H1 (cell line): ENCODE measurements around the gene GFAP. TPM values are rescaled to one million over a fixed set of nuclear protein-coding genes. Genes with fewer than 3 reads are reported as not detected.

Experiments
- CTCF ChIA-PET: fragments of 300-600 bp; sonication (Branson Sonifier 250); formaldehyde crosslinking; loops from one replicate; lab custom pipeline; 2021; ENCODE audit not compliant: partially characterized antibody; lab: Charles Lee
- POLR2A ChIA-PET: fragments of 300-600 bp; sonication (Branson Sonifier 250); formaldehyde crosslinking; loops from one replicate; lab custom pipeline; 2021; ENCODE audit warnings: inconsistent platforms; ENCODE audit not compliant: partially characterized antibody; lab: Charles Lee
- DNase-seq, 2 experiments: peaks; one replicate each; pipeline versions ENCODE4 v3.0.0 to v3.0.0-alpha.2; 2010 to 2022; ENCODE audit warnings: low spot score in 2 of 2, low read depth in 1 of 2, mixed read lengths in 1 of 2
- FAIRE-seq: peaks from 2 replicates; lab custom pipeline; 2011; peaks lifted over from hg19 to GRCh38; lab: Jason Lieb, UNC
- H2AFZ ChIP-seq: 2 replicates; pipeline ENCODE4 v1.8.1; 2012; ENCODE audit warnings: low read length, inconsistent platforms
- H2AK5ac ChIP-seq: 2 replicates; pipeline ENCODE4 v1.6.1; 2013; ENCODE audit warnings: low read depth, low read length
- H2BK120ac ChIP-seq: replicated peaks from 2 replicates; pipeline ENCODE3; 2013; ENCODE audit warnings: low read depth, low read length, inconsistent platforms
- H2BK12ac ChIP-seq: 2 replicates; pipeline ENCODE4 v1.6.1; 2013; ENCODE audit warnings: low read depth, low read length
- H2BK15ac ChIP-seq: 2 replicates; pipeline ENCODE4 v1.6.1; 2013; ENCODE audit warnings: low read length
- H2BK20ac ChIP-seq: 2 replicates; pipeline ENCODE4 v1.6.1; 2013; ENCODE audit warnings: low read length
- H2BK5ac ChIP-seq: 2 replicates; pipeline ENCODE4 v1.6.1; 2013; ENCODE audit warnings: low read depth, low read length
- H3K14ac ChIP-seq: 2 replicates; pipeline ENCODE4 v1.6.1; 2013; ENCODE audit warnings: inconsistent platforms; ENCODE audit not compliant: insufficient read length
- H3K18ac ChIP-seq: 2 replicates; pipeline ENCODE4 v1.6.1; 2013; ENCODE audit warnings: low read length; ENCODE audit errors: extremely low read depth
- H3K23ac ChIP-seq: 2 replicates; pipeline ENCODE4 v1.6.1; 2013; ENCODE audit warnings: inconsistent platforms; ENCODE audit not compliant: insufficient read length
- H3K23me2 ChIP-seq: 2 replicates; pipeline ENCODE4 v1.6.1; 2013; ENCODE audit warnings: low read depth, low read length
- H3K27ac ChIP-seq: 2 replicates; pipeline ENCODE4 v1.6.1; 2011; ENCODE audit warnings: low read depth, low read length, inconsistent platforms
- H3K27me3 ChIP-seq, 4 experiments: replicated peaks in 1 of 4; 1 replicate in 1 of 4; 2 replicates in 3 of 4; pipeline versions ENCODE4 v1.6.1 to v1.8.1; 2011 to 2013; ENCODE audit warnings: low read length in 3 of 4, mild to moderate bottlenecking in 3 of 4, inconsistent platforms in 2 of 4, mixed read lengths in 2 of 4, moderate library complexity in 1 of 4; ENCODE audit not compliant: control insufficient read depth in 3 of 4, insufficient read depth in 3 of 4; ENCODE audit errors: extremely low read depth in 1 of 4
- H3K36me3 ChIP-seq, 4 experiments: 2 replicates each; pipeline versions ENCODE4 v1.6.1 to v1.8.1; 2011 to 2013; ENCODE audit warnings: mild to moderate bottlenecking in 4 of 4, low read length in 3 of 4, moderate library complexity in 2 of 4, control low read depth in 1 of 4, inconsistent platforms in 1 of 4; ENCODE audit not compliant: insufficient read depth in 4 of 4, control insufficient read depth in 2 of 4
- H3K4ac ChIP-seq: replicated peaks from 2 replicates; pipeline ENCODE3; 2013; ENCODE audit warnings: low read length, low read depth, mixed read lengths, inconsistent platforms; ENCODE audit not compliant: insufficient read length
- H3K4me1 ChIP-seq, 4 experiments: replicated peaks in 1 of 4; 1 replicate in 1 of 4; 2 replicates in 3 of 4; pipeline versions ENCODE4 v1.6.1 to v1.8.1; 2011 to 2013; ENCODE audit warnings: low read length in 3 of 4, inconsistent platforms in 2 of 4, mixed read lengths in 1 of 4; ENCODE audit not compliant: insufficient read depth in 4 of 4, control insufficient read depth in 3 of 4
- H3K4me2 ChIP-seq, 2 experiments: 2 replicates each; pipeline versions ENCODE4 v1.6.1 to v1.8.1; 2011 to 2013; ENCODE audit warnings: low read depth in 2 of 2, low read length in 2 of 2, control low read depth in 1 of 2, inconsistent platforms in 1 of 2, mild to moderate bottlenecking in 1 of 2; ENCODE audit not compliant: insufficient read depth in 1 of 2
- H3K4me3 ChIP-seq, 4 experiments: fragments of 200-600, 300-600 bp in 1 of 4; sonication (generic), shearing (Covaris generic), sonication (Bioruptor Twin) in 1 of 4; 2 replicates each; pipeline versions ENCODE4 v1.5.1 to v1.8.1; 2011 to 2016; ENCODE audit warnings: low read length in 4 of 4, low read depth in 3 of 4, control low read depth in 2 of 4, inconsistent platforms in 2 of 4, mild to moderate bottlenecking in 2 of 4, mixed read lengths in 1 of 4, moderate library complexity in 1 of 4; ENCODE audit not compliant: insufficient read depth in 2 of 4; ENCODE audit errors: extremely low read depth in 1 of 4
- H3K56ac ChIP-seq: replicated peaks from 2 replicates; pipeline ENCODE3; 2013; ENCODE audit warnings: low read depth, mild to moderate bottlenecking, mixed read lengths, low read length, inconsistent platforms; ENCODE audit not compliant: insufficient read length
- H3K79me1 ChIP-seq: 2 replicates; pipeline ENCODE4 v1.6.1; 2013; ENCODE audit warnings: low read depth, low read length, control low read depth
- H3K79me2 ChIP-seq, 2 experiments: 2 replicates each; pipeline versions ENCODE4 v1.6.1 to v1.8.1; 2012 to 2013; ENCODE audit warnings: low read length in 2 of 2, mild to moderate bottlenecking in 2 of 2, inconsistent platforms in 1 of 2; ENCODE audit not compliant: insufficient read depth in 2 of 2, control insufficient read depth in 1 of 2
- H3K9ac ChIP-seq, 4 experiments: replicated peaks in 1 of 4; 1 replicate in 1 of 4; 2 replicates in 3 of 4; pipeline versions ENCODE4 v1.6.1 to v1.8.1; 2011 to 2013; ENCODE audit warnings: low read depth in 3 of 4, low read length in 3 of 4, control low read depth in 2 of 4, mild to moderate bottlenecking in 2 of 4, moderate library complexity in 2 of 4, inconsistent platforms in 1 of 4; ENCODE audit errors: extremely low read depth in 1 of 4
- H3K9me3 ChIP-seq, 2 experiments: 2 replicates each; pipeline versions ENCODE4 v1.6.1 to v1.8.1; 2012 to 2013; ENCODE audit warnings: mild to moderate bottlenecking in 2 of 2, moderate library complexity in 2 of 2, control low read depth in 1 of 2, inconsistent platforms in 1 of 2, low read depth in 1 of 2, low read length in 1 of 2, mixed read lengths in 1 of 2; ENCODE audit not compliant: insufficient read depth in 2 of 2
- H4K20me1 ChIP-seq, 2 experiments: replicated peaks in 1 of 2; 2 replicates each; pipeline versions ENCODE3 to v1.8.1; 2011 to 2013; ENCODE audit warnings: inconsistent platforms in 2 of 2, low read length in 2 of 2, mild to moderate bottlenecking in 1 of 2; ENCODE audit not compliant: insufficient read depth in 2 of 2, control insufficient read depth in 1 of 2
- H4K5ac ChIP-seq: 2 replicates; pipeline ENCODE4 v1.6.1; 2013; ENCODE audit warnings: low read length, low read depth, mixed read lengths, inconsistent platforms; ENCODE audit not compliant: insufficient read length
- H4K8ac ChIP-seq: 2 replicates; pipeline ENCODE4 v1.8.0; 2013; ENCODE audit warnings: mild to moderate bottlenecking, moderate library complexity, low read length, inconsistent platforms; ENCODE audit not compliant: insufficient read depth; ENCODE audit errors: extremely low read depth
- H4K91ac ChIP-seq: replicated peaks from 2 replicates; pipeline ENCODE3; 2013; ENCODE audit warnings: low read length, mixed read lengths, inconsistent platforms; ENCODE audit not compliant: insufficient read length
- CEBPB ChIP-seq: IDR thresholded peaks from 2 replicates; pipeline ENCODE4 v1.6.1; 2012; ENCODE audit warnings: low read depth, low read length
- CTBP2 ChIP-seq: IDR thresholded peaks from 2 replicates; pipeline ENCODE4 v1.7.0; 2011; ENCODE audit warnings: borderline replicate concordance, mild to moderate bottlenecking, moderate library complexity, mixed read lengths, low read length; ENCODE audit not compliant: insufficient read depth, insufficient read length
- EP300 ChIP-seq, 2 experiments: IDR thresholded peaks; 1 replicate in 1 of 2; 2 replicates in 1 of 2; pipeline ENCODE4 v1.6.1; 2011 to 2012; ENCODE audit warnings: low read depth in 2 of 2, low read length in 2 of 2, mild to moderate bottlenecking in 2 of 2, borderline replicate concordance in 1 of 2, inconsistent platforms in 1 of 2, moderate library complexity in 1 of 2
- EZH2 ChIP-seq: fragments of 200-600 bp; sonication (generic); IDR thresholded peaks from 2 replicates; pipeline ENCODE4 v1.7.1; 2012; ENCODE audit warnings: low read depth, mild to moderate bottlenecking, moderate library complexity, low read length, inconsistent platforms; ENCODE audit not compliant: severe bottlenecking
- GTF2F1 ChIP-seq: IDR thresholded peaks from 2 replicates; pipeline ENCODE4 v1.6.1; 2012; ENCODE audit warnings: low read depth, low read length, improper control_type of control experiment, borderline replicate concordance
- HDAC2 ChIP-seq, 2 experiments: fragments of 300-600 bp in 1 of 2; sonication (generic) in 1 of 2; IDR thresholded peaks; 2 replicates each; pipeline ENCODE4 v1.6.1; 2011 to 2012; ENCODE audit warnings: low read depth in 2 of 2, low read length in 2 of 2, mild to moderate bottlenecking in 2 of 2, moderate library complexity in 2 of 2, borderline replicate concordance in 1 of 2, inconsistent platforms in 1 of 2
- KDM5A ChIP-seq: fragments of 200-600 bp; IDR thresholded peaks from 2 replicates; pipeline ENCODE4 v1.7.1; 2012; ENCODE audit warnings: mild to moderate bottlenecking, low read length, inconsistent platforms, mixed read lengths
- POLR2AphosphoS5 ChIP-seq: IDR thresholded peaks from 2 replicates; pipeline ENCODE4 v1.6.1; 2011; ENCODE audit warnings: low read depth, low read length
- RFX5 ChIP-seq: IDR thresholded peaks from 2 replicates; pipeline ENCODE4 v1.6.1; 2011; ENCODE audit warnings: low read depth, low read length, improper control_type of control experiment, borderline replicate concordance
- RXRA ChIP-seq: IDR thresholded peaks from 2 replicates; pipeline ENCODE4 v1.6.1; 2011; ENCODE audit warnings: low read depth, mild to moderate bottlenecking, low read length, moderate library complexity; ENCODE audit not compliant: insufficient read depth
- SRF ChIP-seq: IDR thresholded peaks from 2 replicates; pipeline ENCODE4 v1.6.1; 2011; ENCODE audit warnings: mild to moderate bottlenecking, low read depth, low read length, moderate library complexity
- SUZ12 ChIP-seq: fragments of 200-600 bp; sonication (generic); IDR thresholded peaks from 2 replicates; pipeline ENCODE4 v1.6.1; 2012; ENCODE audit warnings: mild to moderate bottlenecking, inconsistent platforms, low read length, moderate library complexity, mixed read lengths
- WGBS, 2 experiments: shearing (Covaris generic) in 1 of 2; methylation state at CpG; one replicate each; pipeline versions ENCODE4 v1.1.6 to v1.1.7; 2013 to 2015; ENCODE audit warnings: low lambda C conversion rate in 2 of 2, mixed read lengths in 2 of 2, inconsistent platforms in 1 of 2, low coverage in 1 of 2, missing lambda C conversion rate in 1 of 2; ENCODE audit not compliant: insufficient replicate concordance in 2 of 2, insufficient coverage in 1 of 2, insufficient read length in 1 of 2; ENCODE audit errors: extremely low coverage in 1 of 2, missing lambda C conversion rate in 1 of 2; 5-methylcytosine and 5-hydroxymethylcytosine counted together
- polyA plus RNA-seq, 7 experiments: library from polyadenylated mRNA; depleted of rRNA in 3 of 7; stranded (reverse) in 5 of 7; unstranded in 2 of 7; fragments of >200 nt in 5 of 7; fragments of 200-250 nt in 2 of 7; gene quantifications; 1 replicate in 5 of 7; 2 replicates in 1 of 7; 4 replicates in 1 of 7; pipeline versions ENCODE4 v1.2.1 to v1.2.3, GENCODE V29; 2011 to 2013; ENCODE audit warnings: missing spikeins in 2 of 7, mixed read lengths in 2 of 7
- total RNA-seq: library from RNA; stranded (reverse); fragmentation: NEBNext Ultra II Directional; extraction: Animal tissue kit (Norgen Biotek cat#: 25700); gene quantifications from 2 replicates; pipeline ENCODE4 v1.2.1, GENCODE V29; 2021
- TF ChIP-seq, protein P1 (sequence below): IDR thresholded peaks from 2 replicates; pipeline ENCODE4 v1.6.1; 2012; ENCODE audit warnings: inconsistent platforms

Gene GFAP
- total and polyA plus RNA-seq, 2 of the 8 experiments (the other 6 are each of a cell fraction or from before 2014, with no cell fraction given) = 1.3 to 1.5 TPM

DNA sequence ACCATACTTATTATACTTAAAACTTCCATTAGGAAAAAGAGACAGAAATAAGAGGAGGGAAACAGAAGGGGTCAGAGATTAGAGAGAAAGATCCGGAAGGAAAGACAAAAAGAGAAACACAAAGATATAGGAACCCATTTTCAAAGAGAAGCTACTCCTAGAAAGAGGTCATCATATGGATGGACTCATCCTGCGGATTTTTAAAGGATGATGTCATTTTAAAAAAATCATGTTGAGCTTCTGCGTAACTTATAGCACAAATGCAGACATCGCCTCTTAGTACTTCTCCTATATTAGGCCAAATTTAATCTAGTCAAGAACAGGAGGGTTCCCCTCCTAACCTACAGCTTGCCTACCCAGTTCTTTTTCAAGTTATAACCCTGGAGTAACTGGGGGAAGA lies 34.2 kb downstream of the GFAP start:
- no peak overlapping the region for H2BK120ac ChIP-seq
- no peak overlapping the region for H3K27ac ChIP-seq
- H3K14ac ChIP-seq = no peak overlapping the region
- H3K36me3 ChIP-seq = peaks cover 30 to 76% (median 59%) of the 10 kb centered on the region in 4 experiments
- H2BK5ac ChIP-seq = no peak overlapping the region
- no peak overlapping the region for H2AK5ac ChIP-seq
- H3K27me3 ChIP-seq = no peaks in the 10 kb centered on the region
- no peak overlapping the region for H3K23ac ChIP-seq
- H3K4me2 ChIP-seq = no peak overlapping the region
- no peak overlapping the region for H3K4me3 ChIP-seq
- H3K18ac ChIP-seq = no peak overlapping the region
- H3K56ac ChIP-seq = no peak overlapping the region
- DNase-seq = no peak
- H4K5ac ChIP-seq = no peak overlapping the region
- no peak overlapping the region for H2BK20ac ChIP-seq
- no peak overlapping the region for H4K8ac ChIP-seq
- TF ChIP-seq GTF2F1 = no peak
- TF ChIP-seq POLR2AphosphoS5 = no peak
- TF ChIP-seq, protein P1, sequence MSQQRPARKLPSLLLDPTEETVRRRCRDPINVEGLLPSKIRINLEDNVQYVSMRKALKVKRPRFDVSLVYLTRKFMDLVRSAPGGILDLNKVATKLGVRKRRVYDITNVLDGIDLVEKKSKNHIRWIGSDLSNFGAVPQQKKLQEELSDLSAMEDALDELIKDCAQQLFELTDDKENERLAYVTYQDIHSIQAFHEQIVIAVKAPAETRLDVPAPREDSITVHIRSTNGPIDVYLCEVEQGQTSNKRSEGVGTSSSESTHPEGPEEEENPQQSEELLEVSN = no peak
- no peak for TF ChIP-seq KDM5A
- TF ChIP-seq RFX5 = no peak
- TF ChIP-seq SRF = no peak
- no peak for TF ChIP-seq SUZ12
- no peak for TF ChIP-seq EP300 (IDR thresholded peaks at IDR 0.05; ENCODE audit: borderline replicate concordance in 1 of 2, low read depth in 2 of 2, low read length in 2 of 2)
- no peak for TF ChIP-seq HDAC2 (IDR thresholded peaks at IDR 0.05; ENCODE audit: borderline replicate concordance in 1 of 2, low read depth in 2 of 2, low read length in 2 of 2)
- TF ChIP-seq CEBPB = no peak
- no peak for TF ChIP-seq RXRA
- TF ChIP-seq CTBP2 = no peak
- TF ChIP-seq EZH2 = no peak
- H2BK15ac ChIP-seq = no peak overlapping the region
- CTCF ChIA-PET = interaction anchor here (0.6 to 11.2 kb wide), 13 partner anchors 8 to 144 kb away, joined by 3 to 154 read pairs (median 4); no protein-coding TSS in a partner anchor
- H3K4me1 ChIP-seq = no peaks in the 10 kb centered on the region
- POLR2A ChIA-PET = interaction anchor here (0.5 to 2.1 kb wide), 4 partner anchors 8 to 85 kb away, joined by 3 to 10 read pairs (median 4); partner anchors contain the start of gene EFTUD2
- H4K20me1 ChIP-seq = no peaks in the 10 kb centered on the region
- H3K9me3 ChIP-seq = no peaks in the 10 kb centered on the region
- no peak overlapping the region for H2BK12ac ChIP-seq
- no peaks in the 10 kb centered on the region for H3K79me1 ChIP-seq
- H2AFZ ChIP-seq = no peak overlapping the region
- no peaks in the 10 kb centered on the region for H3K23me2 ChIP-seq
- no peak overlapping the region for H3K9ac ChIP-seq
- FAIRE-seq = no peak
- 87% methylated on average over 4 of the region's 4 CpGs; no CpG with 5 or more reads in 1 of the 2 experiments for WGBS, 2 experiments
- H4K91ac ChIP-seq = no peak overlapping the region
- H3K79me2 ChIP-seq = no peaks in the 10 kb centered on the region
- no peak overlapping the region for H3K4ac ChIP-seq
